Calu3 (cell line): ENCODE data around the gene FHIT. TPM values are rescaled to one million over a fixed set of nuclear protein-coding genes. Genes with fewer than 3 reads are reported as not detected.

ENCODE experiments used
- BruUV-seq: library from RNA; stranded (reverse); fragments of 400-500 nt; replicated peaks from 2 replicates; lab custom pipeline; 2021; lab: Mats Ljungman, UMichigan
- CTCF ChIA-PET: fragments of 300-600 bp; sonication (Branson Sonifier 250); formaldehyde crosslinking; loops from one replicate; lab custom pipeline; 2022; ENCODE audit warnings: antibody characterized with exemption; lab: Charles Lee
- DNase-seq: peaks from one replicate; pipeline ENCODE4 v3.0.0; 2022
- H3K27ac Mint-ChIP-seq: one replicate; pipeline ENCODE4 v1.8.0; 2022; ENCODE audit warnings: mixed read lengths; ENCODE audit not compliant: unreplicated experiment
- H3K27me3 Mint-ChIP-seq: one replicate; pipeline ENCODE4 v1.8.0; 2022; ENCODE audit warnings: mixed read lengths; ENCODE audit not compliant: unreplicated experiment
- H3K36me3 Mint-ChIP-seq: one replicate; pipeline ENCODE4 v1.8.0; 2022; ENCODE audit warnings: mild to moderate bottlenecking, moderate library complexity, mixed read lengths; ENCODE audit not compliant: insufficient read depth, unreplicated experiment
- H3K4me1 Mint-ChIP-seq: one replicate; pipeline ENCODE4 v1.8.0; 2022; ENCODE audit warnings: mild to moderate bottlenecking, low read depth, mixed read lengths; ENCODE audit not compliant: unreplicated experiment
- H3K4me3 Mint-ChIP-seq: one replicate; pipeline ENCODE4 v1.8.0; 2022; ENCODE audit warnings: mild to moderate bottlenecking, low read depth, moderate library complexity, mixed read lengths; ENCODE audit not compliant: unreplicated experiment
- H3K9me3 Mint-ChIP-seq: one replicate; pipeline ENCODE4 v1.8.0; 2022; ENCODE audit warnings: low read depth, mixed read lengths; ENCODE audit not compliant: unreplicated experiment
- intact Hi-C: fragments of 100-400 bp; cut with micrococcal nuclease; formaldehyde crosslinking; loops from one replicate; pipeline ENCODE4 v1.10.0; 2022; ENCODE audit not compliant: unreplicated experiment
- total RNA-seq: library from RNA; stranded (reverse); gene quantifications from 2 replicates; pipeline ENCODE4 v1.2.3, GENCODE V29; 2022
- TF ChIP-seq, protein P1 (sequence below): fragments of 200-600 bp; IDR thresholded peaks from one replicate; pipeline ENCODE4 v1.8.0; 2022; ENCODE audit warnings: antibody characterized with exemption; ENCODE audit not compliant: unreplicated experiment

Gene FHIT
- total RNA-seq, 1 experiment from 2014 or later, result 6.2 TPM

DNA sequence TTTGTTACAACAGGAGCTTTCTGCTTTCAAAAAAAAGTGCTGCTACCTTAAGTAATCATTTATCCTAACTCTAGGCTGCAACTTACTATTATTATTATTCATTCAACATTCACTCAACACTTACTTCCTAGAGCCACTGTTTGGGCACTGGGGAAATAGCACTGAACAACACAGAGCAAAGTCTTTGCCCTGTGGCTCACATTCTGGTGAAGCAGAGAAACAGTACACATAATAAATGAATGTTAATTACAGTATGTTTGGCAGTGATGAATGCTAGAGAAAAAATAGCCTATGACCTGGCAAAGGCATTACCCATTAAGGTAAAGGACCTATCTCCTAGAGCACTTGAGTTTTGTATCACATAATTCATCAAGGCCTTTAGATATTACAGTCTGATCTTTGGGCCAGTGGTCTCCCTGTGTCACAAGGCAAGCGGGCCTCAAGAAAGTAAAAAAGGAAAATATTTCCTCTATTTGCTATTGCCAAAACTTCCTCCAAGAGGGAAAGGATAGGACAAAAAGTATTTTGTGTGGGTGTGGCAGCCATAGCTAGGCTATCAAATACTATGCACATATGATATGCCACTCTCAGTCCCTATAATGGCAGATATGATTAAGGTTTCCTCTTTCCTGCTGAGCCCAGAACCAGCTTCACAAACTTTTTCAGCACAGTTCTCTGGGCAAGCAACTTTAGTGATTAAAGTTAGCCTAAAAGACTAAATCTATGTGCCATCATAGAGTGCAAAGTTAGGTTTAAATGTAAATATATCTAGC, 142.8 kb downstream of the FHIT start:
- no peak for DNase-seq
- Mint-ChIP-seq H3K4me3 (no peak overlapping the region), H3K36me3 (no peaks in the 10 kb centered on the region), H3K9me3 (peaks cover 2% of the 10 kb centered on the region), H3K27me3 (no peaks in the 10 kb centered on the region), H3K4me1 (no peaks in the 10 kb centered on the region), H3K27ac (no peak overlapping the region)
- TF ChIP-seq, protein P1, sequence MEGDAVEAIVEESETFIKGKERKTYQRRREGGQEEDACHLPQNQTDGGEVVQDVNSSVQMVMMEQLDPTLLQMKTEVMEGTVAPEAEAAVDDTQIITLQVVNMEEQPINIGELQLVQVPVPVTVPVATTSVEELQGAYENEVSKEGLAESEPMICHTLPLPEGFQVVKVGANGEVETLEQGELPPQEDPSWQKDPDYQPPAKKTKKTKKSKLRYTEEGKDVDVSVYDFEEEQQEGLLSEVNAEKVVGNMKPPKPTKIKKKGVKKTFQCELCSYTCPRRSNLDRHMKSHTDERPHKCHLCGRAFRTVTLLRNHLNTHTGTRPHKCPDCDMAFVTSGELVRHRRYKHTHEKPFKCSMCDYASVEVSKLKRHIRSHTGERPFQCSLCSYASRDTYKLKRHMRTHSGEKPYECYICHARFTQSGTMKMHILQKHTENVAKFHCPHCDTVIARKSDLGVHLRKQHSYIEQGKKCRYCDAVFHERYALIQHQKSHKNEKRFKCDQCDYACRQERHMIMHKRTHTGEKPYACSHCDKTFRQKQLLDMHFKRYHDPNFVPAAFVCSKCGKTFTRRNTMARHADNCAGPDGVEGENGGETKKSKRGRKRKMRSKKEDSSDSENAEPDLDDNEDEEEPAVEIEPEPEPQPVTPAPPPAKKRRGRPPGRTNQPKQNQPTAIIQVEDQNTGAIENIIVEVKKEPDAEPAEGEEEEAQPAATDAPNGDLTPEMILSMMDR, result no peak
- intact Hi-C loops, result no loop called here
- CTCF ChIA-PET, result no interaction called here
- no TSS peak for BruUV-seq

GRCh38 chr3:61094608-61095007, 156.6 kb downstream of the FHIT start:
- no peak for DNase-seq

DNA sequence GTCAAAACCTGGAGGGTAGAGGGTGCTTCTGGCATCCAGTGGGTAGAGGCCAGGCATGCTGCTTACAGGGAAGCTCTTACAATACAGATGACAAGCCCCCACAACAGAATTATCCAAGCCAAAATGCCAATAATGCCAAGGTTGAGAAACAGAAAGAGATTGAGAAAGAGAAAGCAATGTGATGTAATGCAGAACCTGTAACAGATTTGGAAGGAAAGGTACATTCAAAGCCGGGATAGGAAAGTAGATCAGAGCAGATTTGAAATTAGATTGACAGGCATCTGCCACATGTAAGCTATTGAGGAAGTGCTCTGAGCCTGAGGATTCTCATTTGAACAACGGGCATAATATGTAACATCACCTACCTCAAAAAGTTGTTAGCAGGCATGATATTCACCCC, 157.9 kb downstream of the FHIT start:
- no peaks in the 10 kb centered on the region for H3K36me3 Mint-ChIP-seq
- H3K4me1 Mint-ChIP-seq, result no peaks in the 10 kb centered on the region
- no peaks in the 10 kb centered on the region for H3K27me3 Mint-ChIP-seq
- no peak overlapping the region for H3K4me3 Mint-ChIP-seq
- H3K9me3 Mint-ChIP-seq, result no peaks in the 10 kb centered on the region
- no peak overlapping the region for H3K27ac Mint-ChIP-seq
- CTCF ChIA-PET, result no interaction called here
- intact Hi-C loops, result no loop called here
- TF ChIP-seq, protein P1, result no peak
- no peak for DNase-seq
- BruUV-seq, result no TSS peak

More at GRCh38 chr3:61094608-61095007, 156.6 kb downstream of the FHIT start:
- Mint-ChIP-seq H3K27ac (no peak overlapping the region), H3K9me3 (no peaks in the 10 kb centered on the region), H3K4me1 (no peaks in the 10 kb centered on the region), H3K27me3 (no peaks in the 10 kb centered on the region), H3K4me3 (no peak overlapping the region), H3K36me3 (no peaks in the 10 kb centered on the region)
- BruUV-seq, result no TSS peak
- intact Hi-C loops, result no loop called here
- TF ChIP-seq, protein P1, result no peak
- CTCF ChIA-PET, result no interaction called here

DNA sequence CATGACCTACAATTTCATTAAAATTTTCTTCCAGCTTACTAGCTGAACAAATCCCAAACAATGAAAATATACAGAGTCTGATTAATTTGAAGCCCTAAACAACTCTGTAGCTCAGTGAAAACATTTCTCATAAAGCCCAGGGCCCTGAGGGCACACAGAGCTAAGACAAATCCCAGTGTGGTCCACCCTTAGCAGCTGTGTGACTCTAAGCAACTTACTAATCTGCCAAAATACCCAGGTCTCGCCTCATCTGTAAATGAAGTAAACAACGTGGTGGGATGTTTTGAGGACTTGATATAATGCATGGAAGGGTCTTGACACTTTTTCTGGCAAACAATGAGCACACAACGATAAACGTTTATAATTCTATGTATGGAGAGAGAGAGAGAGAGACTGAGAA, 158.4 kb downstream of the FHIT start:
- no peaks in the 10 kb centered on the region for H3K27me3 Mint-ChIP-seq
- TF ChIP-seq, protein P1, result no peak
- BruUV-seq, result no TSS peak

More for the DNA sequence above, 158.4 kb downstream of the FHIT start:
- H3K4me1 Mint-ChIP-seq, result no peaks in the 10 kb centered on the region
- H3K4me3 Mint-ChIP-seq, result no peak overlapping the region
- no peak overlapping the region for H3K27ac Mint-ChIP-seq
- no peak for DNase-seq
- intact Hi-C loops, result no loop called here
- CTCF ChIA-PET, result no interaction called here
- H3K36me3 Mint-ChIP-seq, result no peaks in the 10 kb centered on the region
- H3K9me3 Mint-ChIP-seq, result no peaks in the 10 kb centered on the region
